Stimulated activated CD8-positive, alpha-beta memory T cell treated with anti-CD3 and anti-CD28 coated beads, Interleukin-4, amount 100 ng/mL, for 1 hour (primary cell): ENCODE data around the gene XRCC3.

ENCODE experiments used
- DNase-seq, 2 donors: peaks; one replicate each; pipeline ENCODE4 v3.0.0-alpha.2; 2020; ENCODE audit warnings: low read depth in 2 of 2, low spot score in 1 of 2

The XRCC3 gene

GRCh38 chr14:103738701-103739451, 23.6 kb upstream of the XRCC3 start:
- no peak for DNase-seq

- DNase-seq: no peak
Observed at GRCh38 chr14:103738166-103738565, 22.9 kb upstream of the XRCC3 start.

- no peak for DNase-seq
Observed at GRCh38 chr14:103737432-103738045, 22.3 kb upstream of the XRCC3 start.

- no peak for DNase-seq
Observed at GRCh38 chr14:103736546-103737431, 21.5 kb upstream of the XRCC3 start.

- no peak for DNase-seq
Observed at GRCh38 chr14:103735815-103736545, 20.7 kb upstream of the XRCC3 start.

GRCh38 chr14:103735439-103735814, 20.2 kb upstream of the XRCC3 start:
- no peak for DNase-seq

- no peak for DNase-seq
Observed at GRCh38 chr14:103735022-103735421, 19.8 kb upstream of the XRCC3 start.

GRCh38 chr14:103734081-103734888, 19.0 kb upstream of the XRCC3 start:
- no peak for DNase-seq

GRCh38 chr14:103733651-103734050, 18.4 kb upstream of the XRCC3 start:
- no peak for DNase-seq

- DNase-seq: no peak
Observed at GRCh38 chr14:103732868-103733620, 17.8 kb upstream of the XRCC3 start.

- no peak for DNase-seq
Observed at GRCh38 chr14:103731916-103732867, 16.9 kb upstream of the XRCC3 start.

- no peak for DNase-seq
Observed at GRCh38 chr14:103731481-103731880, 16.2 kb upstream of the XRCC3 start.

GRCh38 chr14:103730490-103731035, 15.3 kb upstream of the XRCC3 start:
- no peak for DNase-seq

- no peak for DNase-seq
Observed at GRCh38 chr14:103729496-103730448, 14.5 kb upstream of the XRCC3 start.

GRCh38 chr14:103728721-103729120, 13.5 kb upstream of the XRCC3 start:
- no peak for DNase-seq

GRCh38 chr14:103728141-103728540, 12.9 kb upstream of the XRCC3 start:
- no peak for DNase-seq

- DNase-seq: no peak
Observed at GRCh38 chr14:103727313-103727980, 12.2 kb upstream of the XRCC3 start.
